Breast epithelium (tissue), 3 donors: Measurements from ENCODE around the gene RHBDD3.

ENCODE experiments used
- CTCF ChIP-seq, 3 donors: fragments of 450-650 bp; IDR thresholded peaks; one replicate each; pipeline ENCODE4 v1.5.1; 2016 to 2017; ENCODE audit warnings: antibody characterized with exemption in 3 of 3, mild to moderate bottlenecking in 3 of 3, moderate library complexity in 3 of 3
- POLR2A ChIP-seq: fragments of 450-650 bp; IDR thresholded peaks from one replicate; pipeline ENCODE4 v1.6.1; 2016; ENCODE audit warnings: antibody characterized with exemption, mild to moderate bottlenecking, moderate library complexity

- TF ChIP-seq CTCF (IDR thresholded peaks at IDR 0.05) (no peak), POLR2A (no peak)
Observed at GRCh38 chr22:29302402-29302680, 34.6 kb upstream of the RHBDD3 start.
